GM19239 (cell line): ENCODE measurements around the gene DISP3.

Source experiments
- DNase-seq: peaks from one replicate; pipeline ENCODE4 v3.0.0; 2011; ENCODE audit warnings: low spot score; ENCODE audit not compliant: insufficient read length
- FAIRE-seq: peaks from 2 replicates; lab custom pipeline; 2011; peaks lifted over from hg19 to GRCh38; lab: Jason Lieb, UNC

Gene DISP3

GRCh38 chr1:11537854-11538591 is 59.1 kb downstream of the DISP3 start:
- DNase-seq (no peak), FAIRE-seq (no peak)

GRCh38 chr1:11538886-11539285 is 59.9 kb downstream of the DISP3 start:
- no peak for DNase-seq
- no peak for FAIRE-seq

GRCh38 chr1:11539850-11540772 is 61.2 kb downstream of the DISP3 start:
- FAIRE-seq (no peak), DNase-seq (no peak)

- DNase-seq (no peak), FAIRE-seq (no peak)
These were observed 61.8 kb downstream of the DISP3 start for GRCh38 chr1:11540773-11541160.

GRCh38 chr1:11541236-11541635 is 62.3 kb downstream of the DISP3 start:
- no peak for FAIRE-seq
- no peak for DNase-seq

GRCh38 chr1:11541956-11542355 is 63.0 kb downstream of the DISP3 start:
- no peak for FAIRE-seq
- no peak for DNase-seq

GRCh38 chr1:11543392-11543791 is 64.4 kb downstream of the DISP3 start:
- FAIRE-seq: no peak
- no peak for DNase-seq

GRCh38 chr1:11543796-11544195 is 64.8 kb downstream of the DISP3 start:
- FAIRE-seq (no peak), DNase-seq (no peak)

- DNase-seq (no peak), FAIRE-seq (no peak)
These were observed 67.5 kb downstream of the DISP3 start for GRCh38 chr1:11546456-11546855.

- DNase-seq (no peak), FAIRE-seq (no peak)
These were observed 71.8 kb downstream of the DISP3 start for GRCh38 chr1:11550664-11551283.

- DNase-seq (no peak), FAIRE-seq (no peak)
These were observed 79.3 kb downstream of the DISP3 start for GRCh38 chr1:11558276-11558675.

- DNase-seq: no peak
- FAIRE-seq: no peak
These were observed 80.1 kb downstream of the DISP3 start for GRCh38 chr1:11558871-11559590.

GRCh38 chr1:11559591-11559970 is 80.6 kb downstream of the DISP3 start:
- DNase-seq (no peak), FAIRE-seq (no peak)

GRCh38 chr1:11560061-11560460 is 81.1 kb downstream of the DISP3 start:
- FAIRE-seq: no peak
- no peak for DNase-seq

GRCh38 chr1:11561740-11562139 is 82.8 kb downstream of the DISP3 start:
- FAIRE-seq: no peak
- no peak for DNase-seq

- FAIRE-seq (no peak), DNase-seq (no peak)
These were observed 83.7 kb downstream of the DISP3 start for GRCh38 chr1:11562664-11563063.

GRCh38 chr1:11563560-11564069 is 84.7 kb downstream of the DISP3 start:
- no peak for DNase-seq
- FAIRE-seq: no peak

GRCh38 chr1:11564237-11564636 is 85.3 kb downstream of the DISP3 start:
- no peak for DNase-seq
- FAIRE-seq: no peak

GRCh38 chr1:11566042-11566850 is 87.3 kb downstream of the DISP3 start:
- FAIRE-seq (no peak), DNase-seq (no peak)
